Karpas-422 (cell line): ENCODE data around the gene ABHD12. TPM values are rescaled to one million over a fixed set of nuclear protein-coding genes. Genes with fewer than 3 reads are reported as not detected.
A peak's percentile ranks its signal among the peaks of the same experiment; 100 is the strongest.

Experiments used
- DNase-seq: peaks from one replicate; pipeline ENCODE4 v3.0.0-alpha.2; 2015
- H2AFZ ChIP-seq: fragments of 200-600 bp; sonication (generic); 2 replicates; pipeline ENCODE4 v1.6.1; 2014; ENCODE audit warnings: antibody characterized with exemption, low read length, mixed read lengths
- H3K27ac ChIP-seq: fragments of 200-600 bp; sonication (generic); 2 replicates; pipeline ENCODE4 v1.5.1; 2014; ENCODE audit warnings: mild to moderate bottlenecking, low read length, moderate library complexity
- H3K27me3 ChIP-seq: fragments of 200-600 bp; sonication (generic); 2 replicates; pipeline ENCODE4 v1.6.1; 2014; ENCODE audit warnings: low read length, mixed read lengths
- H3K36me3 ChIP-seq: fragments of 200-600 bp; sonication (generic); 2 replicates; pipeline ENCODE4 v1.6.1; 2014; ENCODE audit warnings: low read length, mixed read lengths; ENCODE audit not compliant: insufficient read depth
- H3K4me1 ChIP-seq: fragments of 200-600 bp; sonication (generic); 2 replicates; pipeline ENCODE4 v1.6.1; 2014; ENCODE audit warnings: mild to moderate bottlenecking, low read length, mixed read lengths
- H3K4me2 ChIP-seq: fragments of 200-600 bp; sonication (generic); 2 replicates; pipeline ENCODE4 v1.6.1; 2014; ENCODE audit warnings: low read length, low read depth, mild to moderate bottlenecking; ENCODE audit not compliant: poor library complexity, severe bottlenecking
- H3K4me3 ChIP-seq: fragments of 200-600 bp; sonication (generic); 2 replicates; pipeline ENCODE4 v1.5.1; 2014; ENCODE audit warnings: mild to moderate bottlenecking, antibody characterized with exemption, low read length, mixed read lengths
- H3K79me2 ChIP-seq: fragments of 200-600 bp; sonication (generic); 2 replicates; pipeline ENCODE4 v1.6.1; 2014; ENCODE audit warnings: mild to moderate bottlenecking, low read length, mixed read lengths
- H3K9ac ChIP-seq: fragments of 200-600 bp; sonication (generic); 2 replicates; pipeline ENCODE4 v1.6.0; 2014; ENCODE audit warnings: low read length
- H3K9me2 ChIP-seq: fragments of 200-600 bp; sonication (generic), shearing (Covaris generic); replicated peaks from 2 replicates; pipeline ENCODE4 v1.6.0; 2014; ENCODE audit warnings: mild to moderate bottlenecking, low read length, moderate library complexity; ENCODE audit not compliant: insufficient read depth
- H3K9me3 ChIP-seq: fragments of 300-700, 200-600 bp; sonication (generic); 2 replicates; pipeline ENCODE4 v1.6.1; 2014; ENCODE audit warnings: low read length, mixed read lengths
- H4K20me1 ChIP-seq: fragments of 200-600 bp; sonication (generic); 2 replicates; pipeline ENCODE4 v1.6.1; 2014; ENCODE audit warnings: mild to moderate bottlenecking, antibody characterized with exemption, low read length, low read depth; ENCODE audit not compliant: insufficient read depth
- total RNA-seq: library from RNA; depleted of rRNA; stranded (reverse); fragments of >200 nt; shearing (Covaris generic); gene quantifications from 2 replicates; pipeline ENCODE4 v1.2.3, GENCODE V29; 2014; ENCODE audit warnings: low replicate concordance

ABHD12 gene
- total RNA-seq, 1 experiment from 2014 or later: 26.1 TPM

DNA sequence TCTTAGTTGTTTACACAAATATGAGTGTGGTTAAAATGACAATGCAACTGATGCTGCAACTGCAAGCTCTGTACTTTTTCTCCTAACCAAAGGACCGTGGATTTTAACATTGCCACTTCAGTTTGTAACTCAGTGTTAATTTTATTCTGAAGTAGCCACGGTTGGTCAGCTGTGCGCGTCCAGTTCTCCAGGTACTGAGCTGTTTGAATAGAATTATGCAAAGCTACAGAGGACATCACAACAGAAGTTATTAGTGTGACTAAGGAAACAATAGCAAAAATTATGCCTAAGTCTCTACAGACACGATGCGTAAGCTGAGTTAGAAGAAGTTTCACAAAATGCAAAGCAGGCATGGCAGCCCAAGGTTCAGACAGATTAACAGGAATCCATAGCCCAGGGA is 4.4 kb upstream of the ABHD12 start:
- peaks cover 30% of the 10 kb centered on the region for H3K4me1 ChIP-seq
- H4K20me1 ChIP-seq: no peaks in the 10 kb centered on the region
- H2AFZ ChIP-seq: no peak overlapping the region
- no peaks in the 10 kb centered on the region for H3K36me3 ChIP-seq
- H3K9me2 ChIP-seq: no peaks in the 10 kb centered on the region
- H3K27me3 ChIP-seq: no peaks in the 10 kb centered on the region
- peaks cover 5% of the 10 kb centered on the region for H3K79me2 ChIP-seq
- peak overlapping the region; percentile 42; the same call in 1 of the 2 replicates for H3K9ac ChIP-seq
- peak; percentile 46 for DNase-seq
- H3K4me3 ChIP-seq: peak overlapping the region; percentile 43; the same call in 1 of the 2 replicates
- H3K27ac ChIP-seq: no peak overlapping the region
- no peaks in the 10 kb centered on the region for H3K9me3 ChIP-seq
- H3K4me2 ChIP-seq: peak overlapping the region; percentile 53

DNA sequence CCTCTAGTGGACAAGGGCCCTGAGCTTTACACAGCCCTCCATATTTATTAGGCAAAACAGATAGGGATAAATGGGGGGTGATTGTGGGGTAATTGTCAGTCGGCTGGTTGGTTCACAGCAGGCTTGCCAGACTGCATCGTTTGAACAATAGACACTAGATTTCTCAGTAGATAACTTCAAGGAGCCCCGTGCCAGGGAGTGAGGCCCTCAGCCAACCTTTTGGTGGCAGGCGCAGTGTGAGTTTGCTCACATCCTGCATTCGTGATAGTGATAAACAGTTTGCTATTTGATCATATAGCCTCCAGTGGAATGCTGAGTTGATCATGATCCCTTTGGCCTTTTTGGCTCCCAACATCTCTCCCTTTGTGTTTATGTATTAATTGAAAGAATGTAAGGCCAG is 3.6 kb upstream of the ABHD12 start:
- H2AFZ ChIP-seq: no peak overlapping the region
- H3K4me2 ChIP-seq: peak overlapping the region; percentile 53
- H3K27me3 ChIP-seq: no peaks in the 10 kb centered on the region
- H3K4me3 ChIP-seq: peak overlapping the region; percentile 43; the same call in 1 of the 2 replicates
- no peaks in the 10 kb centered on the region for H3K9me3 ChIP-seq
- no peak overlapping the region for H3K9ac ChIP-seq
- no peak overlapping the region for H3K27ac ChIP-seq
- peaks cover 4% of the 10 kb centered on the region; the same call in 1 of the 2 replicates for H4K20me1 ChIP-seq
- H3K36me3 ChIP-seq: no peaks in the 10 kb centered on the region
- H3K9me2 ChIP-seq: no peaks in the 10 kb centered on the region
- no peak for DNase-seq
- peaks cover 32% of the 10 kb centered on the region for H3K4me1 ChIP-seq
- peaks cover 12% of the 10 kb centered on the region for H3K79me2 ChIP-seq

DNA sequence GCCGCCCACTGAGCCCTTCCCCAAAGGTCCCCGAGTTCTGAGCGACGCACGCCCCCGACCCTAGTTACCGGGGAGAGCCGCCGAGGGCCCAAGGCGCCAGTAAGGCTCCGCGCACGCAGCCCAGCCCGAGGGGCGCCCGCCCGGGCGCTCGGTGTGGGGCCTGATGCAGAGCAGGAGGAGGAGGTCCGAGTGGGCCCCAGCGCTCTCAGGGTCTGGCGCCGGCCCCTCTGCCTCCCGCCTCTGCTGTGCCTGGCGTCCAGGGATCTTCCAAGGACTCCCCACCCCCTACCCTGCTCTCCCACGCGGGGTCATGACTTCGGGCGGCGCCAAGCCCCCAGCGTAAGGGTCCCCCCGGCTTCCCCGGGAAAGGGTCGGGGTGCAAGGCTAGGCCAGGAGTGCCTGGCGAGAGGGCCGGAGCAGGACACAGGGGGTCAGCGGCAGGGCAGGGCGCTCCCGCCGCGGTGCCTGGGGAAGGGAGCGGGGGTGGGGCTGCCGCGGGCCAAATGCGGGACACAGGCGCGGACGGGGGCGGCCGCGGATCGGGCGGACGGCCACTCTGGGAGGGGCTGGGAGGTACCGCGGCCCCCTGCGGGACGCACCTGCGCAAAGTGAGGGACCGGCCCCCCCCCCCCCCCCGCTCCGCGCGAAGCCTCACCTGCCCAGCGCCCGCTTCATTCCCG is 637 bp downstream of the ABHD12 start:
- Histone ChIP-seq H3K27me3 (no peaks in the 10 kb centered on the region), H3K9me3 (no peaks in the 10 kb centered on the region), H4K20me1 (peaks cover 8% of the 10 kb centered on the region), H3K79me2 (peaks cover 53% of the 10 kb centered on the region), H3K4me1 (peaks cover 29% of the 10 kb centered on the region), H3K36me3 (peaks cover 8% of the 10 kb centered on the region; the same call in 1 of the 2 replicates), H3K9me2 (no peaks in the 10 kb centered on the region), H2AFZ (no peak overlapping the region), H3K4me3 (peak overlapping the region; percentile 99), H3K4me2 (peak overlapping the region; percentile 86), H3K27ac (peak overlapping the region; percentile 62), H3K9ac (peak overlapping the region; percentile 95)
- DNase-seq: peak; percentile 68

DNA sequence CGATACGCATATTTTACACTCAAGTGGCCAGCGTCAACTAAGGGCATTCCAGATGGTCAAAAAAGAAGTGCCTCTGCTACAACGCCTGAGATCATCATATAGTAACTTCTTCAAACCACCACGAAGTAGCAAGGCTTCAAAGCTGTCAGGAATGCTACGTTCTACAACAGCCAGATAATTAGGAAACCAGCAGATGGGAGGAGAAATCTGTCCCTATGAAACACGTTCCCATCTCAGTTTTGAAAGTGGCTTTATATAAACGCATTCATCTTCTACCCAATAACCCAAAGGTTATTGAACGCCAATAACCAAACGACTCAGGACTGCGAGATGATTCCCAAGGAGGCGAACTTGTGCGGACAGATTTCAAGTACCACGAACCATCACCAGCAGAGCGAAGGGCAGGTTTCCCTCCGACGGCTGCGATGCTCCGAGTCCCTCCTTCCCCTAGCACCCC is 1.2 kb downstream of the ABHD12 start:
- Histone ChIP-seq H3K4me3 (peak overlapping the region; percentile 99), H3K79me2 (peaks cover 59% of the 10 kb centered on the region), H4K20me1 (peaks cover 8% of the 10 kb centered on the region), H3K4me2 (peak overlapping the region; percentile 86), H3K9me3 (no peaks in the 10 kb centered on the region), H3K36me3 (peaks cover 8% of the 10 kb centered on the region; the same call in 1 of the 2 replicates), H3K9me2 (no peaks in the 10 kb centered on the region), H3K4me1 (peaks cover 27% of the 10 kb centered on the region), H2AFZ (no peak overlapping the region), H3K27me3 (no peaks in the 10 kb centered on the region), H3K9ac (peak overlapping the region; percentile 95), H3K27ac (peak overlapping the region; percentile 62)
- DNase-seq: no peak

DNA sequence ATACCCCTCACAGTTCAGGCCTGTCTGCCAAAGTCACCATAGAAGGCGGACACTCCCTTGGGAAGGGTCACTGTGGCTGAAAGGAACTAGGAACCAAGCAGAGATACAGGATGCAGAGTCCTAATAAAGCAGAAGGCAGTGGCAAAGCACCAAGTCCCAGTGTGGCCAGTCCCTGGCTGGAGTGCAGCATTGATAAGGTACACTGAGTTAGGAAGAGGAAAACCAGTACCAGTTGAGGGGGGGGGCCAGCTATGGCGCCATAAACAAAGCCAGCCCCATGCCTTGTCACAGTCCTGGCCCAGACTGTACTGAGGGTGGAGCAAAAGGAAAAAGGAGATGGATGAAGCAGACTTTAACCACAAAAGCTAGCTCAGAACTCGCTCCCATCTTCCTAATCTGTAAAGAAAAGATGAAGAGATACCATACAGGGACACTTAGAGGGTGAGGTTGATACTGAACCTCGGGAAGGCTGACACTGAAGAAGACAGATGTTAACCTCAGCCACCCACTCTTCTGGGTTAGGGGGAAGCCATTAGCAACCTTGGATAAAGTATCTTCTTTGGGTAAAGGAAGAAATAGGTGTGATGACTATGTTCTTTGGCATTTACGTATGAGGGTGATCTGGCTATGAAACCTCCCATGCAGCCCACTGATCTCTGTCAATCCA is 7.8 kb downstream of the ABHD12 start:
- Histone ChIP-seq H3K27me3 (no peaks in the 10 kb centered on the region), H3K4me2 (no peak overlapping the region), H3K27ac (no peak overlapping the region), H3K36me3 (peaks cover 3% of the 10 kb centered on the region; the same call in 1 of the 2 replicates), H3K9ac (no peak overlapping the region), H2AFZ (no peak overlapping the region), H3K4me1 (peaks cover 28% of the 10 kb centered on the region), H3K9me2 (no peaks in the 10 kb centered on the region), H3K9me3 (no peaks in the 10 kb centered on the region), H3K4me3 (no peak overlapping the region), H3K79me2 (peaks cover 94% of the 10 kb centered on the region), H4K20me1 (no peaks in the 10 kb centered on the region)
- no peak for DNase-seq

DNA sequence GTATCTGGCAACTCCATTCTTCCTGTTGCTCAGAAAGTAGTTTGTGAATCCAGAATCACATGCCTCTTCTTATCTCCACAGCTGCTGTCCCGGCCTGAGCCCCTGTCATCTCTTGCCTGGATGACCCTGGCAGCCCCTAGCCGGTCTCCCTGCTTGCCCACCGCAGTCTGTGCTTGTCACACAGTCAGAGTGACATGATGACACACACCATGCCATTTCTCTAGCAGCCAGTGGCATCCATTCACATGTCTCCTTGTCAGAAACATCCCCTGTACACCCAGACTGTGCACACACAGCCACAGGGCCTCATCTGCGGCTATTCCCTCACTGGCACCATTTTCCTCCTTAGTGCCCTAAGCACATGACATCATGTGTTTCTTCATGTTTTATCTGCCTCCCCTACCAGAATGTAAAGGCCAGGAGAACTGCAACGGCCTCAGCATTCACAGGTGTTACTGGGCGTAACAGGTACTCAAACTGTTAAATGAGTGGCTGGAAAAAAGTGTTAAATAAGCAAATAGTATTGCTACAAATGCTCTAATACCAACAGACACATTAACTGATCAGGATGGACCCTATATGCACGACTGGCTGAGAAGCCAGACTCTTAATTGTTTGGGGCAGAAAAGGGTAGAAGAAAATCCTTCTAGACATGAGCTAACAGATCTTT is 9.6 kb downstream of the ABHD12 start:
- H3K9ac ChIP-seq: no peak overlapping the region
- no peak overlapping the region for H3K4me3 ChIP-seq
- peaks cover 36% of the 10 kb centered on the region for H3K4me1 ChIP-seq
- no peaks in the 10 kb centered on the region for H3K27me3 ChIP-seq
- H3K9me3 ChIP-seq: no peaks in the 10 kb centered on the region
- H3K36me3 ChIP-seq: no peaks in the 10 kb centered on the region; the same call in 1 of the 2 replicates
- H3K9me2 ChIP-seq: no peaks in the 10 kb centered on the region
- H2AFZ ChIP-seq: no peak overlapping the region
- H3K79me2 ChIP-seq: peaks cover 94% of the 10 kb centered on the region
- no peaks in the 10 kb centered on the region for H4K20me1 ChIP-seq
- H3K27ac ChIP-seq: no peak overlapping the region
- no peak overlapping the region for H3K4me2 ChIP-seq
- no peak for DNase-seq

DNA sequence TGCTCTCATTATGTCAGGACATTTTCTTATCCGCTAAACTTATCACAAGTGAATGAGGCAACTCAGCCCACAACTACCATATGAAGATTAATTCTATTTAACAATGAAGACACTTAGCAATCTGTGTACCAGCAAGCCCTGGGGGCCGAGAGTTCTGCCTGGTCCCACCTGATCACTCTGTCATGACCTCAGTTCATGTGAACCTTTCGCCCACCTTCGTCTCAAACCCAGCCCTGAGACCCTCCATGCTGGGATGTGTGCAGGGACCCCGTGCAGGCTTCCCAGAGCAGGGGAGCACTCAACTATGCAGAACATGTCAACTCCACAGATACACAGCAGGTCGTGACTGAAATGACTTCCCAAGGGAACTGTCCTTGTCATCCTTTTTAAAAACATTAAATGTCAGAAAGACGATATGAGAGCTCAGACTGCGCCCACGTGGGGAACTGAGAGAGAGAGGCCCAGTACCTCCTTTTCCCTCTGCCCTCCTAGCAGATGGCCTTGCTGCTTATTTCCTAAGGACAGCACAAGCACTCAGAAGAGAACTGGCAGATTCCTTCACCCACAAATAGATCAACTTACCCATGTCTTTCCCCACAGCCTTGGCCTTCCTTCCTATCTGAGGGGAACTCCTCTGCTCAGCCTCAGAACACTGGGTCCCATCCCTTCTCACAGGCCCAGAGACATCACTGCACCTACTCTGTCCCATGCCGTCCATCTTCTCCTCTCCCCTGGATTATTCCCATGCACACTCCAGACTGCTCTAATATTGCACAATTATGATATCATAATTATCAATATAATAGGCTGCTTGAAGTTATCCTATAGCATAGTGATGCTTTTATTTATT is 11.5 kb downstream of the ABHD12 start:
- Histone ChIP-seq H3K27me3 (no peaks in the 10 kb centered on the region), H4K20me1 (no peaks in the 10 kb centered on the region), H3K79me2 (peaks cover 92% of the 10 kb centered on the region), H3K27ac (no peak overlapping the region), H3K4me1 (peaks cover 29% of the 10 kb centered on the region), H3K4me3 (no peak overlapping the region), H2AFZ (no peak overlapping the region), H3K36me3 (no peaks in the 10 kb centered on the region; the same call in 1 of the 2 replicates), H3K9me3 (no peaks in the 10 kb centered on the region), H3K9me2 (no peaks in the 10 kb centered on the region), H3K9ac (no peak overlapping the region), H3K4me2 (no peak overlapping the region)
- no peak for DNase-seq
